Stomach (tissue), 9 donors: ENCODE measurements around the gene DHRS4. TPM values are rescaled to one million over a fixed set of nuclear protein-coding genes. Genes with fewer than 3 reads are reported as not detected.

Experiments
- DNase-seq, 2 donors: peaks; one replicate each; pipeline versions ENCODE4 v3.0.0 to v3.0.0-alpha.2; 2013 to 2019
- H3K27ac ChIP-seq, 5 donors: fragments of 200-600 bp in 4 of 5; sonication (generic) in 4 of 5; one replicate each; pipeline ENCODE4 v1.5.1; 2013 to 2019; ENCODE audit warnings: mild to moderate bottlenecking in 1 of 5, moderate library complexity in 1 of 5
- H3K27me3 ChIP-seq, 3 donors: fragments of 200-600 bp; sonication (generic); one replicate each; pipeline ENCODE4 v1.5.1; 2017 to 2019; ENCODE audit warnings: mixed run types in 1 of 3
- H3K36me3 ChIP-seq, 4 donors: fragments of 200-600 bp; sonication (generic); 1 replicate in 3 of 4; 2 replicates in 1 of 4; pipeline ENCODE4 v1.5.1; 2016 to 2019
- H3K4me1 ChIP-seq, 4 donors: fragments of 200-600 bp; sonication (generic); one replicate each; pipeline ENCODE4 v1.5.1; 2016 to 2019
- H3K4me3 ChIP-seq, 4 donors: fragments of 200-600 bp; sonication (generic) in 3 of 4; one replicate each; pipeline ENCODE4 v1.5.1; 2016 to 2019; ENCODE audit warnings: mild to moderate bottlenecking in 1 of 4
- H3K9me3 ChIP-seq, 4 donors: fragments of 200-600 bp; sonication (generic); one replicate each; pipeline ENCODE4 v1.5.1; 2016 to 2019
- CTCF ChIP-seq, 7 experiments: fragments of 450-650 bp in 4 of 7; fragments of 200-600 bp in 3 of 7; sonication (generic) in 3 of 7; IDR thresholded peaks; one replicate each; pipeline ENCODE4 v1.5.1; 2016 to 2019; ENCODE audit warnings: antibody characterized with exemption in 7 of 7, control low read depth in 2 of 7, mild to moderate bottlenecking in 1 of 7
- EP300 ChIP-seq: sonication (generic); formaldehyde crosslinking; IDR thresholded peaks from one replicate; pipeline ENCODE4 v1.6.1; 2017; ENCODE audit warnings: antibody characterized with exemption
- POLR2A ChIP-seq, 4 donors: fragments of 450-650 bp; IDR thresholded peaks; one replicate each; pipeline ENCODE4 v1.6.1; 2016; ENCODE audit warnings: antibody characterized with exemption in 4 of 4, control low read depth in 2 of 4, mild to moderate bottlenecking in 1 of 4, moderate library complexity in 1 of 4
- POLR2AphosphoS5 ChIP-seq, 3 donors: sonication (generic); formaldehyde crosslinking; IDR thresholded peaks; one replicate each; pipeline ENCODE4 v1.6.1; 2016; ENCODE audit warnings: antibody characterized with exemption in 3 of 3
- WGBS, 5 donors: extraction: QIAGEN DNeasy Blood & Tissue Kit in 3 of 5; methylation state at CpG; one replicate each; pipeline versions ENCODE4 v1.1.5 to v1.1.7; 2013 to 2018; 5-methylcytosine and 5-hydroxymethylcytosine counted together
- intact Hi-C: fragments of 100-400 bp; cut with DNase I; formaldehyde crosslinking; loops from one replicate; pipeline ENCODE4 v1.15.1; 2023; ENCODE audit warnings: low total_unique reads
- polyA plus RNA-seq, 3 donors: library from polyadenylated mRNA; stranded (reverse); fragments of 200-250 nt; gene quantifications; one replicate each; pipeline ENCODE4 v1.2.3, GENCODE V29; 2013
- total RNA-seq, 5 donors: library from RNA; depleted of rRNA; stranded (reverse); fragments of >200 nt; gene quantifications; one replicate each; pipeline versions ENCODE4 v1.1.0 to v1.2.3, GENCODE V29; 2014 to 2016
- donor health status: healthy with polysubstance abuse.
- donor health status: Bipolar disorder and iron deficiency.
- donor health status: healthy.

DHRS4 gene
- total and polyA plus RNA-seq, 8 donors = 29.0 to 114 (median 42.3) TPM

- intact Hi-C loops = no loop called here
- Histone ChIP-seq H3K4me1 (peaks cover 0 to 28% (median 17%) of the 10 kb centered on the region in 4 donors), H3K27me3 (peaks cover 0 to 6% (median 4%) of the 10 kb centered on the region in 3 donors), H3K4me3 (no peak overlapping the region), H3K27ac (no peak overlapping the region), H3K36me3 (peaks cover 6 to 13% (median 7%) of the 10 kb centered on the region in 4 donors), H3K9me3 (no peaks in the 10 kb centered on the region)
- no peak for DNase-seq
- 42 to 83% (median 59%) methylated on average over 1 of the region's 1 CpG for WGBS, 5 donors
- TF ChIP-seq POLR2A (IDR thresholded peaks at IDR 0.05) (no peak), CTCF (IDR thresholded peaks at IDR 0.05) (no peak), POLR2AphosphoS5 (IDR thresholded peaks at IDR 0.05) (no peak), EP300 (no peak)
These were observed 18.4 kb upstream of the DHRS4 start for GRCh38 chr14:23935158-23935557.

GRCh38 chr14:23936084-23936829 lies 17.3 kb upstream of the DHRS4 start:
- H3K9me3 ChIP-seq = no peaks in the 10 kb centered on the region
- H3K4me3 ChIP-seq = no peak overlapping the region
- peaks cover 13 to 24% (median 18%) of the 10 kb centered on the region in 4 donors for H3K36me3 ChIP-seq
- H3K27ac ChIP-seq = no peak overlapping the region
- H3K27me3 ChIP-seq = peaks cover 0 to 6% (median 4%) of the 10 kb centered on the region in 3 donors
- TF ChIP-seq POLR2AphosphoS5 (IDR thresholded peaks at IDR 0.05) = peak in 2 of 3 donors; percentile 48 to 77
- TF ChIP-seq POLR2A (IDR thresholded peaks at IDR 0.05) = no peak
- TF ChIP-seq EP300 = no peak
- TF ChIP-seq CTCF (IDR thresholded peaks at IDR 0.05) = peak in 1 of 7 experiments; percentile 10
- peaks cover 0 to 17% (median 13%) of the 10 kb centered on the region in 4 donors for H3K4me1 ChIP-seq
- peak; percentile 25 to 73 for DNase-seq
- 48 to 66% (median 61%) methylated on average over 7 of the region's 7 CpGs for WGBS, 5 donors
- intact Hi-C loops = no loop called here

GRCh38 chr14:23937203-23937602 lies 16.4 kb upstream of the DHRS4 start:
- 74 to 85% (median 78%) methylated on average over 2 of the region's 2 CpGs for WGBS, 5 donors
- TF ChIP-seq EP300 = no peak
- TF ChIP-seq POLR2AphosphoS5 (IDR thresholded peaks at IDR 0.05) = no peak
- no peak for TF ChIP-seq CTCF (IDR thresholded peaks at IDR 0.05)
- TF ChIP-seq POLR2A (IDR thresholded peaks at IDR 0.05) = no peak
- Histone ChIP-seq H3K36me3 (peaks cover 13 to 28% (median 20%) of the 10 kb centered on the region in 4 donors), H3K27ac (no peak overlapping the region), H3K4me3 (no peak overlapping the region), H3K4me1 (peaks cover 0 to 17% (median 13%) of the 10 kb centered on the region in 4 donors), H3K27me3 (peaks cover 0 to 6% (median 4%) of the 10 kb centered on the region in 3 donors), H3K9me3 (no peaks in the 10 kb centered on the region)
- no peak for DNase-seq
- intact Hi-C loops = no loop called here

- Histone ChIP-seq H3K36me3 (peaks cover 13 to 28% (median 20%) of the 10 kb centered on the region in 4 donors), H3K4me1 (peaks cover 0 to 17% (median 13%) of the 10 kb centered on the region in 4 donors), H3K4me3 (no peak overlapping the region), H3K27me3 (peaks cover 0 to 4% (median 0%) of the 10 kb centered on the region in 3 donors), H3K9me3 (no peaks in the 10 kb centered on the region), H3K27ac (no peak overlapping the region)
- DNase-seq = no peak
- intact Hi-C loops = no loop called here
- 78 to 85% (median 80%) methylated on average over 1 of the region's 1 CpG for WGBS, 5 donors
- no peak for TF ChIP-seq POLR2AphosphoS5 (IDR thresholded peaks at IDR 0.05)
- no peak for TF ChIP-seq POLR2A (IDR thresholded peaks at IDR 0.05)
- no peak for TF ChIP-seq EP300
- no peak for TF ChIP-seq CTCF (IDR thresholded peaks at IDR 0.05)
These were observed 14.7 kb upstream of the DHRS4 start for GRCh38 chr14:23938823-23939222.
